Ovary (tissue), 3 donors: ENCODE results near the gene NUTM2D.
"Not testable (repeated sequence)": the region's sequence is repeated elsewhere in the genome, so short reads cannot be mapped to it uniquely, and the experiment has no call there.

Source experiments
- POLR2A ChIP-seq: fragments of 450-650 bp; IDR thresholded peaks from one replicate; pipeline ENCODE4 v1.6.1; 2017; ENCODE audit warnings: antibody characterized with exemption, mild to moderate bottlenecking, moderate library complexity
- TF ChIP-seq, protein P1 (sequence below), 3 donors: fragments of 450-650 bp in 2 of 3; fragments of 200-600 bp in 1 of 3; IDR thresholded peaks; one replicate each; pipeline versions ENCODE4 v1.5.1 to v1.8.0; 2016 to 2022; ENCODE audit warnings: antibody characterized with exemption in 3 of 3, mild to moderate bottlenecking in 1 of 3
- donor health status: DM: no; HTN: no; CAD: no.

DNA sequence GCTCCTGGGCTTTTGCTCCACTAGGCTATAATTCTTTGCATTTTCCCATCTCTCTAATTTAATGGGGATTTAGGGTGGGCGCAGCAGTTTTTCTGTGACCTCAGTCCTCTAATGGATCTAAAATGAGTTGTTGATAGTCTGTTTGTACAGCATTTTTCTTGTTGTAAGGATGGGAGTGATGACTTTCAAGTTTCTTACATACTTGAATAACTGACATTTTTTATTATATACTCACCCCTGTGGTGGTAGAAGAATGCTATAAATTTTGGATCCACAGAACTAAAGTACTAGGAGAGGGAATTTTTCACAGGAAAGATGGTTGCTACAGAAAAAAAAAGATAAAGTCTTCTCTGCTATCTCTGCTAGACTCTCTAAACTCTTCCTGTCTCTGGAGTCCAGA, 29.6 kb upstream of the NUTM2D start:
- TF ChIP-seq, protein P1, sequence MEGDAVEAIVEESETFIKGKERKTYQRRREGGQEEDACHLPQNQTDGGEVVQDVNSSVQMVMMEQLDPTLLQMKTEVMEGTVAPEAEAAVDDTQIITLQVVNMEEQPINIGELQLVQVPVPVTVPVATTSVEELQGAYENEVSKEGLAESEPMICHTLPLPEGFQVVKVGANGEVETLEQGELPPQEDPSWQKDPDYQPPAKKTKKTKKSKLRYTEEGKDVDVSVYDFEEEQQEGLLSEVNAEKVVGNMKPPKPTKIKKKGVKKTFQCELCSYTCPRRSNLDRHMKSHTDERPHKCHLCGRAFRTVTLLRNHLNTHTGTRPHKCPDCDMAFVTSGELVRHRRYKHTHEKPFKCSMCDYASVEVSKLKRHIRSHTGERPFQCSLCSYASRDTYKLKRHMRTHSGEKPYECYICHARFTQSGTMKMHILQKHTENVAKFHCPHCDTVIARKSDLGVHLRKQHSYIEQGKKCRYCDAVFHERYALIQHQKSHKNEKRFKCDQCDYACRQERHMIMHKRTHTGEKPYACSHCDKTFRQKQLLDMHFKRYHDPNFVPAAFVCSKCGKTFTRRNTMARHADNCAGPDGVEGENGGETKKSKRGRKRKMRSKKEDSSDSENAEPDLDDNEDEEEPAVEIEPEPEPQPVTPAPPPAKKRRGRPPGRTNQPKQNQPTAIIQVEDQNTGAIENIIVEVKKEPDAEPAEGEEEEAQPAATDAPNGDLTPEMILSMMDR (IDR thresholded peaks at IDR 0.05), result not testable (repeated sequence)
- not testable (repeated sequence) for TF ChIP-seq POLR2A
